Measurements from ENCODE around the gene ERBB4. TPM values are rescaled to one million over a fixed set of nuclear protein-coding genes. Genes with fewer than 3 reads are reported as not detected.

ERBB4 gene
- total RNA-seq, 4 donors from 2014 or later = 0.59 to 1.5 (median 0.83) TPM

DNA sequence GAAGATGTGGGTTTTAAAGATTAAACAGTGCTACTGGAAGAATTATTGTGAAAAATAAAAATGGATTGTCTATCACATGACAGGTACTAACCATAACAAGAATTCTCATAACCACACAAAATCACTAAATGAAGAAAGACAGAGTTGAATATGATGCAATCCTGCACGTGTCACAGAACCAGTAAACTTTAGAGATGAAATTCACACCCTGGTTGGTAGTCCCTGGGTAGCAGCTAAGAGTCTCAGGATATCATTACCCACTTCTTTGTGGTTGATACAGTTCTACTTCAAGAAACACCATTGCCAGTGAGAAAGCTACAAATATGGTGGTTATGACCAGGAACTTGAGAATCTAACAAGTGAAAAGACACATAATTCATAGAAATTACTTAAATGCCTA lies 450.2 kb downstream of the ERBB4 start:
- no peak overlapping the region for H3K4me3 ChIP-seq (ENCODE audit: low read depth, poor library complexity, severe bottlenecking)
- no peak for DNase-seq (ENCODE audit: low spot score in 2 of 2)
- intact Hi-C loops (cut with DNase I; ENCODE audit: low total_unique reads) = no loop called here
- TF ChIP-seq POLR2A (IDR thresholded peaks at IDR 0.05) = no peak
- TF ChIP-seq, protein P1, sequence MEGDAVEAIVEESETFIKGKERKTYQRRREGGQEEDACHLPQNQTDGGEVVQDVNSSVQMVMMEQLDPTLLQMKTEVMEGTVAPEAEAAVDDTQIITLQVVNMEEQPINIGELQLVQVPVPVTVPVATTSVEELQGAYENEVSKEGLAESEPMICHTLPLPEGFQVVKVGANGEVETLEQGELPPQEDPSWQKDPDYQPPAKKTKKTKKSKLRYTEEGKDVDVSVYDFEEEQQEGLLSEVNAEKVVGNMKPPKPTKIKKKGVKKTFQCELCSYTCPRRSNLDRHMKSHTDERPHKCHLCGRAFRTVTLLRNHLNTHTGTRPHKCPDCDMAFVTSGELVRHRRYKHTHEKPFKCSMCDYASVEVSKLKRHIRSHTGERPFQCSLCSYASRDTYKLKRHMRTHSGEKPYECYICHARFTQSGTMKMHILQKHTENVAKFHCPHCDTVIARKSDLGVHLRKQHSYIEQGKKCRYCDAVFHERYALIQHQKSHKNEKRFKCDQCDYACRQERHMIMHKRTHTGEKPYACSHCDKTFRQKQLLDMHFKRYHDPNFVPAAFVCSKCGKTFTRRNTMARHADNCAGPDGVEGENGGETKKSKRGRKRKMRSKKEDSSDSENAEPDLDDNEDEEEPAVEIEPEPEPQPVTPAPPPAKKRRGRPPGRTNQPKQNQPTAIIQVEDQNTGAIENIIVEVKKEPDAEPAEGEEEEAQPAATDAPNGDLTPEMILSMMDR (IDR thresholded peaks at IDR 0.05) = no peak
- 61 to 63% methylated on average over 1 of the region's 1 CpG for WGBS, 2 donors

DNA sequence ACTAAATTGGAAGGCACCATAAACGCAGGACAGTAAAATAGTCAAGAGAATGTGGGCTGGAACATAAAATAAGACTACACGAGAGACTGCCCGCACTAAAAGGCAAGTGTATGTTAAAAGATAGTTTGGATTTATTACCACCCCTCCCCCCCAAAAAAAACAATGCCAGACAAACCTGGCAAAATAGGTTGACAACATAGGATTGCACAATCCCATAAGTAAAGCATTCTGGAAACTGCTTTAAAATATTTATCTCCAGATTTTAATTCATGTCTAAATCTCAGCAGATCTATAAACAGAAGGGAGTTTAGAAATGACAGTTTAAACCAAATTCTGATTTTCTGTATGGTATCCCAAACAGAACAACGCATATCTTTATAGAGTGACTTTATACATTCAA lies 455.1 kb downstream of the ERBB4 start:
- no peak for DNase-seq (ENCODE audit: low spot score in 2 of 2)
- WGBS, 2 donors = 79 to 80% methylated on average over 4 of the region's 4 CpGs
- intact Hi-C loops (cut with DNase I; ENCODE audit: low total_unique reads) = no loop called here
- no peak for TF ChIP-seq POLR2A (IDR thresholded peaks at IDR 0.05)
- TF ChIP-seq, protein P1 (IDR thresholded peaks at IDR 0.05) = no peak
- no peak overlapping the region for H3K4me3 ChIP-seq (ENCODE audit: low read depth, poor library complexity, severe bottlenecking)

DNA sequence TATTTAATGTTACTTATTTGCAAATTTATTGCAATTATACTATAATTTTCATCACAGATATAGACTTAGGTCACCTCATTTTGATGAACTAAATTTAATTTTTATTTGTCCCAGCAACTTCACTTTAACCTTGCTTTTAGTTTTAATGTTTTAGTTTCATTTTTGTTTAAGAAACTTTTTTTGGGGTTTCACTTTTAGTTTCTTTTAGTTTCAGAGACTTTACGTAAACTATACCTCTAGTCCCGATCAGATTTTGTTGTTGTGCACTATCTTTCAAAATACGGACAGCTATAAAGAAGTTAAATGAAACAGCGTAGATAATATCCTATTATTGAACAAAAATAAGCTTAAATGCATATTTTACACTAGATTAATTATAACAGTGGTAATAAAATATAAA lies 460.5 kb downstream of the ERBB4 start:
- no peak overlapping the region for H3K4me3 ChIP-seq (ENCODE audit: low read depth, poor library complexity, severe bottlenecking)
- TF ChIP-seq POLR2A (IDR thresholded peaks at IDR 0.05) = no peak
- TF ChIP-seq, protein P1 (IDR thresholded peaks at IDR 0.05) = no peak
- intact Hi-C loops (cut with DNase I; ENCODE audit: low total_unique reads) = no loop called here
- DNase-seq (ENCODE audit: low spot score in 2 of 2) = no peak
- 84 to 94% methylated on average over 4 of the region's 4 CpGs for WGBS, 2 donors

DNA sequence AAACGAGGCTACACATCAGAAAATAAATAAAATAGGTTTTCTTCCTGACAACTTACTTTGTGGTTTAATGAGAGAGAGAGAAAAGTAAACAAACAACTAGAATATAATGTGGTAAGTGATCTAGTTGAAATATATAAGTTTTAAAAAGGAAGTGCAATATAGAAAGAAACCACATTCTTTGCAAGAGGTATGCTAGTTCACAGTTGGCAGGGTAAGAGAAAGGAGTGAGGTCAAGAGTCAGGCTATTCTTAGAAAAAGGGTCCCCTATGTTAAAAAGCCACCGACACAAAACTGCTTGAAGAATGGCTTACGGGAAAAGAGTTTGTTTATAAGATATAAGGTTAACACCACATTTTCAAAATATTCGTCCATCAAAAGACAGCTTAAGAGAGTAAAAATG lies 462.1 kb downstream of the ERBB4 start:
- DNase-seq (ENCODE audit: low spot score in 2 of 2) = no peak
- intact Hi-C loops (cut with DNase I; ENCODE audit: low total_unique reads) = no loop called here
- no peak for TF ChIP-seq POLR2A (IDR thresholded peaks at IDR 0.05)
- TF ChIP-seq, protein P1 (IDR thresholded peaks at IDR 0.05) = no peak
- no peak overlapping the region for H3K4me3 ChIP-seq (ENCODE audit: low read depth, poor library complexity, severe bottlenecking)
- WGBS, 2 donors = 59 to 66% methylated on average over 4 of the region's 4 CpGs

DNA sequence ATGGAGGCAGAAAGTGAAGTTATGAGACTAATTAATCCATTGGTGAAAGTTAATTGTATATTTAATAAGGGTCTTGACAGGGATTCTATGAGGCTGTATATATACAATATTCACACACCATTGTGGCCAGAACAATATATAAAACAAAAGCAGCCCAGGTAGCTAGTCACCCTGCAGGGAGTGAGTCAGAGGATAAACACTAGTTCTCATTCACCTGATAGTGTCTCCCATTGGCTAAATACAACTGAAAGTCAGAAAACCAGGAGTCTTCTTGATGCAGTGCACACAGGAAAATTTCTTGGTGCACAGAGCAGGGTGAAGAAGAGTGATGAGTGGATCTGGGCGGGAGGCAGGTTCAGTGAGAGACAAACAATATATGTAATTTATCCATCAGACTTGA lies 465.2 kb downstream of the ERBB4 start:
- 79 to 89% methylated on average over 1 of the region's 1 CpG for WGBS, 2 donors
- no peak for DNase-seq (ENCODE audit: low spot score in 2 of 2)
- TF ChIP-seq, protein P1 (IDR thresholded peaks at IDR 0.05) = no peak
- intact Hi-C loops (cut with DNase I; ENCODE audit: low total_unique reads) = no loop called here
- H3K4me3 ChIP-seq (ENCODE audit: low read depth, poor library complexity, severe bottlenecking) = no peak overlapping the region

DNA sequence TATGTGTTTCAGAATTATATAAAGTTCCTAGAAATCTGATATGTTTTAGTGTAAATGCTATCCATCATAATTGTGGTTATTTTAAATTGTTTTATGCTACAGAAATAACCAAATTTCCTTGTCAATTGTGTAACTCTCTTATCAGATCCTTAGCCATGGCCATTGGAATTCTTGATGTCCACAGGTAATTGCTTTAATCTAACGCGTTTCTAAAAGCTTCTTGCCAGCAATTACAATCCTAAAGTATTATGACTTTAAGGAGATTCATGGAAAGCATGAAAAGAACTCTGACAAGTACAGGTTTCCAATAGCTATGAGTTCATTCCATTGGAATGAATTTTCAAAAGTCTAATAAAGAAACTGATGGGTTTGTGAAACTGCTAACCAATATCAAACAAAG lies 472.1 kb downstream of the ERBB4 start:
- 81 to 86% methylated on average over 2 of the region's 2 CpGs for WGBS, 2 donors
- intact Hi-C loops (cut with DNase I; ENCODE audit: low total_unique reads) = no loop called here
- no peak for TF ChIP-seq POLR2A (IDR thresholded peaks at IDR 0.05)
- TF ChIP-seq, protein P1 (IDR thresholded peaks at IDR 0.05) = no peak
- H3K4me3 ChIP-seq (ENCODE audit: low read depth, poor library complexity, severe bottlenecking) = no peak overlapping the region
- no peak for DNase-seq (ENCODE audit: low spot score in 2 of 2)

Data from lower leg skin (tissue), 4 donors.